ENCODE data around the gene FRG2.
A peak's percentile ranks its signal among the peaks of the same experiment; 100 is the strongest.
"Not testable (repeated sequence)": the region's sequence is repeated elsewhere in the genome, so short reads cannot be mapped to it uniquely, and the experiment has no call there.

FRG2 gene

DNA sequence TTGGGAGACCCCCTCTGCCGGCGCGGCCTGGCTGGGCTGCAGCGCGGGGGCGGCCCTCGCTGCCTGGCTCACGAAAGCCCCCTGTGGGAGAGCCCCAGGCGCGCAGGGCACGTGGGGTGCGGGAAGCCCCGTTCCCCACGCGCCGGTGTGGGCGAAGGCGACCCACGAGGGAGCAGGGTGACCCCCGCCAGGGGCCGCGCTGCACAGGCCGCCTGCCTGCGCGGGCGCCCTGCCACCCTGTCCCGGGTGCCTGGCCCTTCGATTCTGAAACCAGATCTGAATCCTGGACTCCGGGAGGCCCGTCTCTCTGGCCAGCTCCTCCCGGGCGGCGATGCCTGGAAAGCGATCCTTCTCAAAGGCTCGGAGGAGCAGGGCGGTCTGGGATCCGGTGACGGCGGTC lies 5.1 kb downstream of the FRG2 start:
- peaks cover 17% of the 10 kb centered on the region for H3K27me3 ChIP-seq (replicated peaks; ENCODE audit: control insufficient read depth, insufficient read depth, low read length)
- not testable (repeated sequence) for H3K36me3 ChIP-seq (ENCODE audit: control insufficient read depth, insufficient read depth, low read length, severe bottlenecking); H3K4me1 ChIP-seq (ENCODE audit: control insufficient read depth, insufficient read depth, low read length); DNase-seq (ENCODE audit: low read depth); H3K9me3 ChIP-seq (ENCODE audit: control insufficient read depth, low read length); H3K4me3 ChIP-seq (ENCODE audit: low read length); H3K9ac ChIP-seq (ENCODE audit: low read length)

DNA sequence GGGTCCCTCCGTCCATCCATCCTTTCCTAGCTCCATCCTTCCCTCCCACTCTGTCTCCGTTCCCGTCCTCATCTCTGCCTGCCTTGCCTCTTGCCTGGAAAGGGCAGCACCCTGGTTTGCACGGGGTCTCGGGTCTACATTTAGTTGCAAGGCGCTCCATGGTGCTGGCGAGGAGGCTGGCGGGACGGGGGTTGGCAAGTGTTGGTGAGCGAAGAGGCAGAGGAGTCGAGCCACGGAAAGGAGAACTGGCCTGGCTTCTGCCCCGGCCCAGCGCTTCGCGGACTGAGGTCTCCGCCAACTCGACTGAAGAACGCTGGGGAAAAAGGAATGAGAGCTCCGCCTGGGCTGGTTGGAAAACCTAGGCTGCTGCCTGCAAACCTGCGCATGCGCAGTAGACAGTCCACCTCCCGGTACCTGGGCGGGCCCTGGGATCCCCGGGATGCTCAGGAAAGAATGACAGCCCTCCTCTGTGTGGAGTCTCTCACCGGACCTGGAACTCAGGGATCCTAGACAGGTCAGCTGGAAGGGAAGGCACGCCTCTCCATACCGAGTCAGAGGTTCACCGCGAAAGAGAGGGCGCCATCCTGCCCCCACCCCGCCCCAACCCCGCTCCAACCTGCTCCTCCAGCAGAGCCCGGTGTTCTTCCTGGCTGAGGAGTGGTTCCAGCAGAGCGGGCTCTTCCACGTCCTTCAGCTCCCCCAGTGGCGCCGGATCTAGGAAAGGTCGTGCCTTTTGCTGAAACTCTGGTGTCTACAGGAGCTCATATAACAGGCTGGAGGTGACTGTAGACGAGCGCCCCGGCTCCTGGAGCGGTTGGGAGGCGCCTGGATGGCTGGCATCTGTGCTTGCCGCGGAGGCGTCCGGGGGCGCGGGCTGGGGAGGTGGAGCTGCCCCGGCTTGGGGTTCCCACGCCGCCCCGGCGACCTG lies 6.0 kb downstream of the FRG2 start:
- Histone ChIP-seq H3K27me3 (replicated peaks; ENCODE audit: control insufficient read depth, insufficient read depth, low read length) (peaks cover 25% of the 10 kb centered on the region), H3K4me1 (ENCODE audit: control insufficient read depth, insufficient read depth, low read length) (no peaks in the 10 kb centered on the region), H3K36me3 (ENCODE audit: control insufficient read depth, insufficient read depth, low read length, severe bottlenecking) (no peaks in the 10 kb centered on the region), H3K9ac (ENCODE audit: low read length) (no peak overlapping the region), H3K9me3 (ENCODE audit: control insufficient read depth, low read length) (no peaks in the 10 kb centered on the region), H3K4me3 (ENCODE audit: low read length) (no peak overlapping the region)
- peak; percentile 50 for DNase-seq (ENCODE audit: low read depth)

GRCh38 chr4:190019859-190020463 lies 7.1 kb downstream of the FRG2 start:
- not testable (repeated sequence) for H3K9me3 ChIP-seq (ENCODE audit: control insufficient read depth, low read length); H3K4me3 ChIP-seq (ENCODE audit: low read length); DNase-seq (ENCODE audit: low read depth); H3K9ac ChIP-seq (ENCODE audit: low read length); H3K4me1 ChIP-seq (ENCODE audit: control insufficient read depth, insufficient read depth, low read length); H3K36me3 ChIP-seq (ENCODE audit: control insufficient read depth, insufficient read depth, low read length, severe bottlenecking)
- H3K27me3 ChIP-seq (replicated peaks; ENCODE audit: control insufficient read depth, insufficient read depth, low read length), result peaks cover 31% of the 10 kb centered on the region

DNA sequence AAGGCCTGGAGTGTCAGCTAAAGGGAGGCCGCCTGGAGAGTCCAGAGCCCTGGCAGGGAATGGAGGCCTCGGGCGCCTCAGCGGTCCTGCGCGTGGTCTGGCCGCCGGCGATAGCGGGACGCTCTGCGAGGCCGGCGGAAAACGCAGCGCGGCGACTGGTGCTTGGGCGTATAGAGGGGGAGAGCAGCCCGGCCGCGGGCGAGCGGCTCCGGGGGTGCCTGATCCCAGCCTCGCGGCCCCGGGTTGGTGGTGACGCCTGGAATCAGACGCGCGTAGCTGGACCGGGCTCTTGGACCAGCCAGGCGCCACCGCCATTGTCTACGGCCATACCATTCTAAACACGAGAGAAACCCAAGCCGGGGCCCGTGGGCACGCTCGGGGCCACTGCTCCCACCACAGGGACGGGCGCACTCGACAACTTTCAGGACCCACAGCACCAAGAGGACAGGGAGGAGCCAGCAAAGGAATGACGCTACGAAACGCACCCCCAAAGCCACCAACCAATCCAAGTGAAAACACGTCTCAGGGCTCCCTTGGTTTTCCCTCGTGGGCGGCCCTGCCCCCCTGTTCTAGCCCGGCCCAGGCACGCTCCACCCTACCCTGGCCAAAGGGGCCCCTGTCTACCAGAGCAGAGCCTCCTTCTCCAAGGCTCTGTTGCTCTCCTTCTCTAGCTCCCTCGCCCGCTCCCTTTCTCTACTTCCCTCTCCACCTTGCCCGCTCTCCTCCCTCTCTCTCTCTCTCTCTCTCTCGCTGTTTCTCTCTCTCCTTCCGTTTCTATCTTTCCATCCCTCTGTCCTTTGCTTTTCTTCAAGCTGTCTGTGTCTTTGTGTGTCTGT lies 7.8 kb downstream of the FRG2 start:
- H3K4me1 ChIP-seq (ENCODE audit: control insufficient read depth, insufficient read depth, low read length), result no peaks in the 10 kb centered on the region
- H3K36me3 ChIP-seq (ENCODE audit: control insufficient read depth, insufficient read depth, low read length, severe bottlenecking), result no peaks in the 10 kb centered on the region
- H3K9me3 ChIP-seq (ENCODE audit: control insufficient read depth, low read length), result no peaks in the 10 kb centered on the region
- peaks cover 31% of the 10 kb centered on the region for H3K27me3 ChIP-seq (replicated peaks; ENCODE audit: control insufficient read depth, insufficient read depth, low read length)
- no peak overlapping the region for H3K9ac ChIP-seq (ENCODE audit: low read length)
- H3K4me3 ChIP-seq (ENCODE audit: low read length), result no peak overlapping the region
- no peak for DNase-seq (ENCODE audit: low read depth)

- Histone ChIP-seq H3K9me3 (ENCODE audit: control insufficient read depth, low read length) (no peaks in the 10 kb centered on the region), H3K9ac (ENCODE audit: low read length) (no peak overlapping the region), H3K27me3 (replicated peaks; ENCODE audit: control insufficient read depth, insufficient read depth, low read length) (peaks cover 31% of the 10 kb centered on the region), H3K4me1 (ENCODE audit: control insufficient read depth, insufficient read depth, low read length) (no peaks in the 10 kb centered on the region), H3K36me3 (ENCODE audit: control insufficient read depth, insufficient read depth, low read length, severe bottlenecking) (no peaks in the 10 kb centered on the region), H3K4me3 (ENCODE audit: low read length) (no peak overlapping the region)
- DNase-seq (ENCODE audit: low read depth), result no peak
Measured at GRCh38 chr4:190018201-190018920, 8.7 kb downstream of the FRG2 start.

- H3K4me3 ChIP-seq (ENCODE audit: low read length), result no peak overlapping the region
Measured at GRCh38 chr4:190017357-190018200, 9.5 kb downstream of the FRG2 start.

GRCh38 chr4:190016369-190017289 lies 10.4 kb downstream of the FRG2 start:
- Histone ChIP-seq H3K9me3 (ENCODE audit: control insufficient read depth, low read length) (no peaks in the 10 kb centered on the region), H3K9ac (ENCODE audit: low read length) (no peak overlapping the region), H3K4me1 (ENCODE audit: control insufficient read depth, insufficient read depth, low read length) (no peaks in the 10 kb centered on the region), H3K27me3 (replicated peaks; ENCODE audit: control insufficient read depth, insufficient read depth, low read length) (peaks cover 31% of the 10 kb centered on the region), H3K36me3 (ENCODE audit: control insufficient read depth, insufficient read depth, low read length, severe bottlenecking) (no peaks in the 10 kb centered on the region), H3K4me3 (ENCODE audit: low read length) (no peak overlapping the region)
- DNase-seq (ENCODE audit: low read depth), result no peak

More at GRCh38 chr4:190017357-190018200, 9.5 kb downstream of the FRG2 start:
- no peaks in the 10 kb centered on the region for H3K9me3 ChIP-seq (ENCODE audit: control insufficient read depth, low read length)
- H3K4me1 ChIP-seq (ENCODE audit: control insufficient read depth, insufficient read depth, low read length), result no peaks in the 10 kb centered on the region
- no peak for DNase-seq (ENCODE audit: low read depth)
- H3K36me3 ChIP-seq (ENCODE audit: control insufficient read depth, insufficient read depth, low read length, severe bottlenecking), result no peaks in the 10 kb centered on the region
- H3K9ac ChIP-seq (ENCODE audit: low read length), result no peak overlapping the region
- peaks cover 31% of the 10 kb centered on the region for H3K27me3 ChIP-seq (replicated peaks; ENCODE audit: control insufficient read depth, insufficient read depth, low read length)

DNA sequence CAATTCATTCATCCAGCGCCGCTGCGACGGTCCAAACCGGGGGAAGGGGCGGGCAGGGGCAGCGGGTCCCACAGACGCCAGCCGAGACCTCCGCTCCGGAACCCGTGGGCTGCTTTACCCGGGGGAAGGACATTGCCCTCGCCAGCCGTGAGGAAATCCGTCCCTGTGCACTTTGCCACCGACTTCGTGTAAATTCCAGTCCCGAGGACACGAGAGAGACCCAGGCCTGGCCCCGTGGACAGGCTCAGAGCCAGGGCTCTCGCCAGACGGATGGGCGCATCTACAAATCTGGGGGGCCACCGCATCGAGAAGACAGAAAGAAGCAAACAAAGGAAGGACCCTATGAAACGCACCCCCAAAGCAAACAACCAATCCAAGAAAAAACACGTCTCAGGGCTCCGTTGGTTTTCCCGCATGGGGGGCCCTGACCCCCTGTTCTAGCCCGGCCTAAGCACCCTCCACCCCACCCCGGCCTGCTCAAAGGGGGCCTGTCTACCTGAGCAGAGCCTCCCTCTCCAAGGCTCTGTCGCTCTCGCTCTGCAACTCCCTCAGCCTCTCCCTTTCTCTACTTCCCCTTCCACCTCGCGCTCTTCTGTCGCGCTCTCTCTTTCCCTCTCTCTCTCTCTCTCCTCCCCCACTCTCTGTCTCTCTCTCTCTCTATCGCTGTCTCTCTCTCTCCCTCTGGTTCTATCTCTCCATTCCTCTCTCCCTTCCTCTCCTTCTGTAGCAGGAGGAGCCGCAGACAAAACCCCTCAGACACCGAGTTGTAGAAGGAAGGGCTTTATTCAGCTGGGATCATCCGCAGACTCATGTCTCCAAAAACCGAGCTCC lies 11.3 kb downstream of the FRG2 start:
- peaks cover 31% of the 10 kb centered on the region for H3K27me3 ChIP-seq (replicated peaks; ENCODE audit: control insufficient read depth, insufficient read depth, low read length)
- no peaks in the 10 kb centered on the region for H3K9me3 ChIP-seq (ENCODE audit: control insufficient read depth, low read length)
- DNase-seq (ENCODE audit: low read depth), result no peak
- H3K4me3 ChIP-seq (ENCODE audit: low read length), result no peak overlapping the region
- no peaks in the 10 kb centered on the region for H3K4me1 ChIP-seq (ENCODE audit: control insufficient read depth, insufficient read depth, low read length)
- H3K36me3 ChIP-seq (ENCODE audit: control insufficient read depth, insufficient read depth, low read length, severe bottlenecking), result no peaks in the 10 kb centered on the region
- no peak overlapping the region for H3K9ac ChIP-seq (ENCODE audit: low read length)
